HG03095 (cell line): Measurements from ENCODE around the gene MED28.
A peak's percentile ranks its signal among the peaks of the same experiment; 100 is the strongest.
"Not testable (repeated sequence)": the region's sequence is repeated elsewhere in the genome, so short reads cannot be mapped to it uniquely, and the experiment has no call there.

Experiments
- ATAC-seq: cut with Tn5 transposase; IDR thresholded peaks from one replicate; pipeline ENCODE4 v1.9.1; 2021; ENCODE audit warnings: moderate library complexity; ENCODE audit not compliant: unreplicated experiment

Gene MED28

GRCh38 chr4:17616283-17616682, 1.8 kb downstream of the MED28 start:
- ATAC-seq, result no peak

DNA sequence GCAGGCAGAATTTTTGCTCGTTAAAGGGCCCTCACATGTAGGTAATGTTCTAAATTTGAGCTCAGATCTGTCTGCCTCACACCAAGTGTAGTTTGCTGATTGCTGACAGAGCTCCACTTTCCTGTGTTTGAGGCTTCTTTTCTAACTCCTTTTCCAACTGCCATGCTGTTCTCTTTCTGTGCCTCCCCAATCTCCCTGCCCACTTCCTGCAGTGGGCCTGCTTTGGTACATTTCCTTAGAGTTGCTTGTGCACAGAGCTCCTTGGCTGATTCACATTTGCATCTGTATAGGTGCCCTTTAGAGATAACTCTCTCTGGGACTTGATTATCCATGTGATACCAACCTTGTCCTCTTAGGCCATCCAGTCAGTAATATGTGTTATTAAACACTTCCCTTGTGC, 4.5 kb downstream of the MED28 start:
- no peak for ATAC-seq

GRCh38 chr4:17619416-17620105, 5.1 kb downstream of the MED28 start:
- no peak for ATAC-seq

DNA sequence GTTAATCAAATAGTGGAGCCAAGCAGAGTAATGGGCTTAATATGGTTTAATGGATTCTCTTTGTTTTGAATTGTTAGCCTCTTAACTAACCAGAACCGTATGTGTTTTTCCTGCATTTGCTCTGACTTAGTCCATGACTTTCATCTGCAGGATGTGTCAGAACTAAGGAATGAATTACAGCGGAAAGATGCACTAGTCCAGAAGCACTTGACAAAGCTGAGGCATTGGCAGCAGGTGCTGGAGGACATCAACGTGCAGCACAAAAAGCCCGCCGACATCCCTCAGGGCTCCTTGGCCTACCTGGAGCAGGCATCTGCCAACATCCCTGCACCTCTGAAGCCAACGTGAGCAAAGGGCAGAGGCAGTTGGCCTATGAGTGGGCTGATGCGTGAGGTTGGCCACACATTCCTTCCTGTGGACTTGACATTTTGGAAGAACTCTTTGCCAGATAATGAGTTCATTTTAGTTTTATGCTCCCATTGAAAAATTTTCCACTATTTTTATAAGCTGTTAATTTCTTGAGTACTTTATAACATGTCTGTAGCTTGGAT, 9.1 kb downstream of the MED28 start:
- no peak for ATAC-seq

- ATAC-seq, result no peak
Observed at GRCh38 chr4:17624821-17625220, 10.4 kb downstream of the MED28 start.

GRCh38 chr4:17630228-17630627, 15.8 kb downstream of the MED28 start:
- no peak for ATAC-seq

DNA sequence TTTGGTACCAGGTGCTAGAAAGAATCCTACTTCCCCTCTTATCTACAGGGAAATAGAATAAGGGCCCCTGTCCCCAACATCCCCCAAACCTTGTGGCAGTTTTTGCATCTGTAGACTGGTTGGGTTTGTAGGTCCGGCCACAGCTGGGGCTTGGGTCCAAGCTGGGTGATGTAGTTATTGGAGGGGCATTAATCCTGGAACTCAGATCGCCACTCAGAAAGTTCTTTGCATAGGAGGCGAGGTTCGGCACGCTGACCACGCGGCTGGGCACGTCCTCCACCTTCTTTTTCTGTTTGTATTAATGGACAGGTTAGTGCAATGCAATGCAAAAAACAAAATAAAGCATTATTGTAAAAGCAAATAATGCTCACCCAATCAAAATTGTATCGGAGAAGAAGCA, 19.2 kb downstream of the MED28 start:
- no peak for ATAC-seq

- ATAC-seq, result no peak
Observed at GRCh38 chr4:17635056-17635455, 20.6 kb downstream of the MED28 start.

DNA sequence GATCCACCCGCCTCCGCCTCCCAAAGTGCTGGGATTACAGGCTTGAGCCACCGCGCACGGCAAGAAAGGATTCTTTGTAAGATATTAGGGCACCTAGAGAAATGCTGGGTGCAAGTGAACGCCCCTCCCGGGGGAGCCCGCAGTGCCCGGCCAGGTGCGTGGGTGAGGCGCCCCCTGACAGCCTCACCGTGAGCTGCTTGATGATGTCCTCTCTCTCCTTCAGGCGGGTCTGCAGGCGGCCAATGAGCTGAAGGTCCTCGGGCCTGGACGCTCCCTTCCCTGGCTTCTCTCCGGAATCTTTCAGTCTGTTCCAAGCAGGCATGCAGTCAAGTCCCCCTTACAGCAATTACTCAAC, 21.9 kb downstream of the MED28 start:
- ATAC-seq, result peak; percentile 11

- peak; percentile 93 for ATAC-seq
Observed at GRCh38 chr4:17636696-17637622, 22.5 kb downstream of the MED28 start.

DNA sequence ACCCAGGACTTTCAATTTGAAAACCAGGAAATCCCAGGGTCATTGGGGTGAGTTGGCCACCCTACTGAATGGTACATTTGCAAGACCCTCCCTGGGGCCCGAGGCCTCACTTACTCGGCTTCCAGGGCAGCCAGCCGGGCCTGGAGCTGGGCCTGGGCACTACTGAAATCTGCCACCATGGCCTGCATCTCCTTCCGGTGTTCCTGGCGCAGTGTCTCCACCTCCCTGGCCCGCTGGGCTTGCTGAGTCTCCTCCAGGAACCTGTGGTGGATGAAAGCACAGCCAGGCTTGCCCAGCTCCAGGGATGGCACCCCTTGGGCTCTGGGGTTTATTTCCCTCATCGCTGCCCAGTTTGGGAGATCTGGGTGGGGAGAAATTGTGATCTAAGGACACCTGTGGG, 24.7 kb downstream of the MED28 start:
- no peak for ATAC-seq

DNA sequence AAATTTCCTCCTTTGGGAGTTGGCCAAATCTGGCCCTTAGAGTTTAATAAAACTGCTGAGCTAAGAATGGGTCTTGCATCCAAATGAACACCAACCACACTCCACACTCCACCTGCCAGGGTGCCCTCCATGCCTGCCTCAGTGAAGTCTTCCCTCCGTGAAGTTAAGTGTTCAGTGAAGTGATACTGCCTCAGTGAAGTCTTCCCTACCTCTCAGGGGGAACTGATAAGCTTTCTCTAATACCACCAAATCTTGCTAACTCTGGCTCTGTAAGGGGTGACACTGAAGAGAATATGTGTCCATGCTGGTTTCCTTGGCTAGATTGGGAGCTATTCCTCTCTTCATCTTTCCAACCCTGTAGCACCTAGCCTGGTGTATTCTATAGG, 27.9 kb downstream of the MED28 start:
- no peak for ATAC-seq

- no peak for ATAC-seq
Observed at GRCh38 chr4:17646693-17647092, 32.3 kb downstream of the MED28 start.

- ATAC-seq, result no peak
Observed at GRCh38 chr4:17647176-17647806, 32.9 kb downstream of the MED28 start.

DNA sequence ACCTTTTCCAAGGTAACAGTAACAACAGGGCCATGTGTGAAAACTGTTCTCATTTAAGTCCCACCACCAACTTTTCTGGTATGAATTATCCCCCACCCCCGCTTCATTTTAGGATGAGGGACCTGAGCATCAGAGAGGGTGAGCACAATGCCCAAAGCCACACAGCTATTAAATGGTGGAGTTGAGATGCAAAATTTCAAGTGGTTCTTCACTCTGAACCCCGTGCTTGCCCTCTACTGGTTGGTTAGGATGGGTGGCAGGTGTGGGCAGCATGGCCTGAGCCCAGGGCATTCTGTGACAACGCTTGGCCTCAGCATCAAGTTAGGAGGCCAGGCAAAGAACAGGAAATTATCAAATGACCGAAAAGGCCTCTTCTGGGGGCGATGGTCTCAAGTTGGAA, 33.5 kb downstream of the MED28 start:
- ATAC-seq, result no peak

GRCh38 chr4:17650406-17650805, 36.0 kb downstream of the MED28 start:
- no peak for ATAC-seq

DNA sequence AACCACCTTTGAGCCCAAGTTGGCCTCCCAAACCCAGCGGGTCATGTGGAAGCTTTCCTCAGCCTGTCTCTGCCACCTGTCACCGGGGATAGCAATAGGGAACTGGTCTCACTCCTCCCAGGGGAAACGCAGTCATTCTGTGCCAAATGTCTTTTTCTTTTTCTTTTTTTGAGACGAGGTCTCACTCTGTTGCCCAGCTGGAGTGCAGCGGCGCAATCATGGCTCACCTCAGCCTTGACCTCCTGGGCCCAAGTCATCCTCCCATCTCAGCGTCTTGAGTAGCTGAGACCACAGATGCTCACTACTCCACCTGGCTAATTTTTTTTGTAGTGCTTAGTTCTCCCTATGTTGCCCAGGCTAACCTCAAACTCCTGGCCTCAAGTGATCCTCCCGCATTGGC, 40.3 kb downstream of the MED28 start:
- no peak for ATAC-seq

- no peak for ATAC-seq
Observed at GRCh38 chr4:17657090-17657489, 42.6 kb downstream of the MED28 start.

DNA sequence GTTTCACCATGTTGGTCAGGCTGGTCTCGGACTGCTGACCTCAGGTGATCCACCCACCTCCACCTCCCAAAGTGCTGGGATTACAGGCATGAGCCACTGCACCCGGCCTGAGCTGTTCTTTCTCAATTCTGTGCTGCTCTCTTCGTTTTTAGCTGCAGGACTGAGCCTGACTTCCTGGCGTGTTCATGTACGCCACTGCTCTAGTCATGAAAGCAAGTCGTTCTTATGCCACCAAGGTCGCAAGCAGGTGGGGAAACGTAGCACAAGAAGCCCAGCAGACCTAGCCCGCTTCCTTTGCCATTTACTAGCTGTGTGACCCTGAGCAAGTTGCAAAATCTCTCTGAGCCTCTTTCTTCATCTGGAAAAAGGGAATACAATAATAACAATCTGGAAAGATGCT, 43.4 kb downstream of the MED28 start:
- ATAC-seq, result no peak

- ATAC-seq, result not testable (repeated sequence)
Observed at GRCh38 chr4:17659196-17659595, 44.8 kb downstream of the MED28 start.

DNA sequence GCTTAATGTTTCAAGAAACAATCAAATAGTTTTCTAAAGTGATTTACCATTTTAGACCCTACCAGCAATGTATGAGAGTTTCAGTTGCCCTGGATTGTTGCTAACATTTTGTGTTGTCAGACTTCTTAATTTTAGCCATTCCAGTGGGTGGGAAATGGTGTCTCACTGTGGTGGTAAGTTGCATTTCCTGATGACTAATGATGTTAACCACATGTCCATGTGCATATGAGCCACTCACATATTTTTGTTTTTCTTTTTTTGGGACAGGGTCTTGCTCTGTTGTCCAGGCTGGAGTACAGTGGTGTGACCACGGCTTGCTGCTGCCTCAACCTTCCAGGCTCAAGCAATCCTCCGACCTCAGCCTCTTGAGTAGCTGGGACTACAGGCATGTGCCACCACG, 48.3 kb downstream of the MED28 start:
- no peak for ATAC-seq

DNA sequence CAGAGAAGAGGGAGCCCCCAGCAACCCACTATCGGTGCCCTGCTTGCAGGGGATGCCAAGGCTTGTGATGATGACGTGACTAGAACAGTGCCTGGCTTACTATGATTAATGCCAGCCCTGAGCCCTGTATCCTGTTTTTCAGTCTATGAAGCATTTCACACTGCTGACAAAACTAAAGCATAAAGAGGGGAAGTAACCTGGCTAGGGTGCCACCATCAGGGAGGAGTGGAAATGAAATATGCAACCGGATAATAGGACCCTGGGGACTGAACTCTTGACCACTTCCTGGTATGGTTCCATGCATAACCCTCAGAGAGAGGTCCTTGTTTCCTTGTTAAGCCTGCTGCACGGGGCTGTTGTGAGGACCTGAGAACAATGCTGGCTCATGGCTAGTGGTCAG, 50.3 kb downstream of the MED28 start:
- ATAC-seq, result peak; percentile 93
